ENCODE measurements around the gene ZNF212.

DNA sequence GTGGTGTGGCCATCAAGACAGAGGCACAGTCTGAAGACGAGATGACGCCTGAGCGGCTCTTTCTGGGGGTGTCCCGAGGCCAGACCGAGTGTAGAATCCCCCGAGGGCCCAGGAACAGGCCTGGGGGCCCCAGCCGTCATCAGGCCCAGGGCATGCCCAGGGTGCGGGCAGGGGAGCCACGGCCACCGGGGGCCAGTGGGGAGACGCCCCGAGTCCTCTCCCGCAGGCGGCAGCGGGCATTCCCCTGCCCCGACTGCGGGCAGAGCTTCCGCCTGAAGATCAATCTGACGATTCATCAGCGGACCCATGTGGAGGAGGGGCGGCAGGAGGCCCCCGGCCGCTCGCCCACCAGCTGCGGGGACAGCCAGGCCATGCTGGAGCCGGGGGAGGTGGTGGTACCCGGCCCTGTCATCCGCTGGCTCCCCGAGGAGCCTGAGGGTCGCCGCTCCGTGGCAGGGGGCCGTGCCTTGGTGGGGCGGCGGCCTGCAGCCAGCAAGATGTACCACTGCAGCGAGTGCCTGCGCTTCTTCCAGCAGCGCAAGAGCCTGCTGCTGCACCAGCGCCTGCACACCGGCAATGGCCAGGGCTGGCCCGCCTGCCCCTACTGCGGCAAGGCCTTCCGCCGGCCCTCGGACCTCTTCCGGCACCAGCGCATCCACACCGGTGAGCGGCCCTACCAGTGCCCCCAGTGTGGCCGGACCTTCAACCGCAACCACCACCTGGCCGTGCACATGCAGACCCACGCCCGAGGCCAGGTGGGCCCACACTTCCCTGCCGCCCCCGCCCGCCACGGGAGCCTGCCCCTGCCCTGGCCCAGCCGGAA is 42.3 kb downstream of the ZNF212 start:
- TF ChIP-seq CTCF (IDR thresholded peaks at IDR 0.05) (no peak), POLR2AphosphoS5 (IDR thresholded peaks at IDR 0.05) (no peak)

All from breast epithelium (tissue), 3 donors.